GM19467 (cell line): ENCODE measurements around the gene IL10RB.

Experiments used
- ATAC-seq: cut with Tn5 transposase; IDR thresholded peaks from one replicate; pipeline ENCODE4 v1.9.1; 2021; ENCODE audit warnings: mild to moderate bottlenecking, moderate library complexity; ENCODE audit not compliant: unreplicated experiment

Gene IL10RB

GRCh38 chr21:33325222-33326067 is 59.3 kb downstream of the IL10RB start:
- peak; percentile 31 for ATAC-seq

GRCh38 chr21:33327326-33327725 is 61.2 kb downstream of the IL10RB start:
- ATAC-seq = no peak

GRCh38 chr21:33327792-33328433 is 61.7 kb downstream of the IL10RB start:
- ATAC-seq = no peak

- no peak for ATAC-seq
Measured at GRCh38 chr21:33330726-33331125, 64.6 kb downstream of the IL10RB start.

GRCh38 chr21:33332143-33332542 is 66.0 kb downstream of the IL10RB start:
- peak; percentile 65 for ATAC-seq

DNA sequence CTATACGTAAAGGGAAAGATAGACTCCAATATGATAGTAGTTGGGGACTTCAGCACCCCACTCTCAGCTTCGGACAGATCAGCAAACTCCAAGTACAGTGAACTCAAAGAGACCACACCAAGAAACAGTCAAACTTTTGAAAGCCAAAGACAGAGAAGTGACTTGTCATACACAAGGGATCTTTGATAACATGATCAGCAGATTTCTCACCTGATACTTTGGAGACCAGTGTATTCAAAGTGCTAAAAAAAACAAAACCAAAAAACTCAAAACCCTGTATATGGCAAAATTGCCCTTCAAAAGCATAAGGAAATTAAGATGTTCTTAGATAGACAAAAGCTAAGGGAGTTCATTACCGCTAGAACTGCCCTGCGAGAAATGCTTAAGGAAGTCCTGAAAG is 68.0 kb downstream of the IL10RB start:
- no peak for ATAC-seq

GRCh38 chr21:33334824-33335223 is 68.7 kb downstream of the IL10RB start:
- ATAC-seq = no peak

- no peak for ATAC-seq
Measured at GRCh38 chr21:33339135-33339534, 73.0 kb downstream of the IL10RB start.

- ATAC-seq = no peak
Measured at GRCh38 chr21:33339918-33340317, 73.8 kb downstream of the IL10RB start.

- no peak for ATAC-seq
Measured at GRCh38 chr21:33345751-33346238, 79.6 kb downstream of the IL10RB start.
